GM18505 (cell line): ENCODE data around the gene GNG4.
"Not testable (repeated sequence)": the region's sequence is repeated elsewhere in the genome, so short reads cannot be mapped to it uniquely, and the experiment has no call there.

Experiments
- ATAC-seq: cut with Tn5 transposase; IDR thresholded peaks from one replicate; pipeline ENCODE4 v1.9.1; 2021; ENCODE audit not compliant: unreplicated experiment
- POLR2A ChIP-seq: IDR thresholded peaks from 4 replicates; pipeline ENCODE4 v1.6.1; 2011; ENCODE audit warnings: borderline replicate concordance; ENCODE audit not compliant: insufficient read depth, insufficient read length; ENCODE audit errors: extremely low read depth

Gene GNG4

DNA sequence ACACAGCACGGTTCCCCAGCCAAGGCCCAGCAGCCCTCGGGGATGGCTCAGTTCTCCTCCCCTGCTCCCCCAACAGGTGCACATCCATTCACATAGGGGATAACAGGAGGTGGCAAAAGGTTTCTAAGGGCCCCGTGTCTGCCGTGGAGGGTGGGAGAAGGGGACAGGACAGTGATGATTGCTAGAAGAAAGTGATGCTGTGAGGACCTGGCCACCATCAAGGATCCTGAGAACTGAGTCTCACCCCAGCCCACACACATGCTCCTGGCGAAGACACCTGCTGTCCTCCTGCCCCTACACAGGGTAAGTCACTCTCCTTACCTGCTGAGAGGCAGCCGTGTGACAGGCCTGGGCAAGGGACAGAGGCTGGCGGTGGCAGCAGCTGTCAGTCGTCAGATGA lies 54.5 kb downstream of the GNG4 start:
- no peak for ATAC-seq
- no peak for TF ChIP-seq POLR2A

DNA sequence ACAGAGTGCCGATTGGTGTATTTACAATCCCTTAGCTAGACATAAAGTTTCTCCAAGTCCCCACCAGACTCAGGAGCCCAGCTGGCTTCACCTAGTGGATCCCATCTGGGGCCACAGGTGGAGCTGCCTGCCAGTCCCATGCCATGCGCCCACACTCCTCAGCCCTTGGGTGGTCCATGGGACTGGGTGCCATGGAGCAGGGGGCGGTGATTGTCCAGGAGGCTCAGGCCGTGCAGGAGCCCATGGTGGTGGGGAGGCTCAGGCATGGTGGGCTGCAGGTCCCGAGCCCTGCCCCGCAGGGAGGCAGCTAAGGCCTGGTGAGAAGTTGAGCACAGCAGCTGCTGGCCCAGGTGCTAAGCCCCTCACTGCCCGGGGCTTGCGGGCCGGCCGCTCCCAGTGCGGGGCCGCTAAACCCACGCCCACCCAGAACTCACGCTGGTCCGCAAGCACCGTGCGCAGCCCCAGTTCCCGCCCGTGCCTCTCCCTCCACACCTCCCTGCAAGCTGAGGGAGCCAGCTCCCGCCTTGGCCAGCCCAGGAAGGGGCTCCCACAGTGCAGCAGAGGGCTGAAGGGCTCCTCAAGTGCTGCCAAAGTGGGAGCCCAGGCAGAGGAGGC lies 55.2 kb downstream of the GNG4 start:
- ATAC-seq: not testable (repeated sequence)

DNA sequence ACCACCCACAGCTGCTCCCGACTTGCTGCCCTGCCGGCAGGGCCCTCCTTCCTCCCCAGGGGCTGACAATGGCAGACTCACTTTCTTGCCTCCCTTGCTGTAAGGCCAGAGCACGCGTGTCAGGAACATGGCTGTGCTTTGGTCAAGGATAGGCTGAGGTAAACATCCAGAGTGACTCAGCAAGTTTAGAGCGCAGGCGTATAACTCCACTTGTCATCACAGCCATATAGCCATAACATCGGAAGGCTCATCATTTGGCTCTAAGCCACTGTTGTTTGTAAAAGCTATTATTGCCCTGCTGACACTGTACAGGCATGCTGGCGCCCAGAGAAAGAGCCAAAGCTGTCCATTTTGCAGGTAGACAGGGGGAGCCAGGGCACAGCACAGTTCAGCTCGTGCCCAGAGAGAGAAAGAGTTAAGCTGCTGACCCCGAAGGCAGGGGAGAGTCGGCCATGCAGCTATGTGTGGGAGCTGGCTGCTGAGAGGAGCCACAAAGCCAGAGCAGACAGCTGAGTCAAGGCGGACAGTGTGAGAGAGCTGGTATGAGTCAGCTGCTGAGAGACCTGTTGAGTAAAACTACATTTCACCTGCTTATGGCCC lies 60.6 kb downstream of the GNG4 start:
- TF ChIP-seq POLR2A: no peak
- ATAC-seq: no peak

DNA sequence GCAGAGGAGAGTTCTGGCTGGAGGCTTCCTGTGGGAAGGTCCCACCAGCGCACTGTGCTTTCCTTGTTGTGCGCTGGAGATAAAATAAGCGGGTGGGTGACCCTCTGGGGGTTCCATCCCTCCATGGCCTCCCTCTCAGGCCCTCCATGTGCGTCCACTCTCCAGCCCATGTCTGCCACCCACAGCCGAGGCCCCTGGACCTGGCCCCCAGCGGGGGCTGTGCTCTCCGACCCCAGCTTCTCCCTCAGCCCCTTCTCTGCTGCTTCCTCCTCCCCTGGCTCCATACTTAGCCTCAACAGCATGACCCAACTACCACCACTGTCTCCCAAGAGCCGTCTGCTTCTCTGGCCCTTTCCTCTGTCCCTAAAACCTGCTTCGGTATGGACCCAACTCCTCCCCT lies 61.4 kb downstream of the GNG4 start:
- no peak for ATAC-seq

DNA sequence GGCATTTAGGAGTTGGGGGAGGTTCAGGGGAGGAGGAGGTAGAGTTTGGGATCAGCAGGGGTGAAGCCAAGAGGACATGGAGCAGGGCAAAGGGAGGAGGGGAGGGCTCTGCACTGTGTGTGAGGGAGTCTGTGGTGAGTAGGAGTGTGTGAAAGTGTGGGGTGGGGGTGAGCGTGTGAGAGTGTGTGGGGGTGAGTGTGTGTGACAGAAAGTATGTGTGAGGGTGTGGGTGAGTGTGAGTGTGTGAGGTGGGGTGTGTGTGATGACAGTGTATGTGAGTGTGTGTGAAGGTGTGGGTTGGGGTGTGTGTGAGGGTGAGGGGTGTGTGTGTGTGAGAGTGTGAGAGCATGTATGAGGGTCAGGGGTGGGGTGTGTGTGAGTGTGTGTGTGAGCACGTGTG lies 62.6 kb downstream of the GNG4 start:
- ATAC-seq: no peak
- no peak for TF ChIP-seq POLR2A

More for the DNA sequence above, 61.4 kb downstream of the GNG4 start:
- TF ChIP-seq POLR2A: no peak

DNA sequence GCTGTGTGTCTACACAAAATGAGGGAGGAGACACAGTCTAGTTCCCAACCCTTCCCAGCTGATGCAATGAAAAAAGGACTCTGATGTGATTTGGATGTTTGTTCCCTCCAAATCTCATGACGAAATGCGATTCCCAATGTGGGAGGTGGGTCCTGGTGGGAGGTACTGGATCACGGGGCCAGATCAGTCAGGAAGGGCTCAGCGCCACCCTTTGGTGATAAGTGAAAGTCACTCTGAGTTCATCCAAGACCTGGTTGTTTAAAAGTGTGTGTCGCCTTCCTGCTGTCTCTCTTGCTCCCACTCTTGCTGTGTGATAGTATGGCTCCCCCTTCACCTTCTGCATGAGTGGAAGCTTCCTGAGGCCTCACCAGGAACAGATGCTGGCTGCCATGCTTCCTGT lies 63.2 kb downstream of the GNG4 start:
- no peak for TF ChIP-seq POLR2A
- no peak for ATAC-seq

DNA sequence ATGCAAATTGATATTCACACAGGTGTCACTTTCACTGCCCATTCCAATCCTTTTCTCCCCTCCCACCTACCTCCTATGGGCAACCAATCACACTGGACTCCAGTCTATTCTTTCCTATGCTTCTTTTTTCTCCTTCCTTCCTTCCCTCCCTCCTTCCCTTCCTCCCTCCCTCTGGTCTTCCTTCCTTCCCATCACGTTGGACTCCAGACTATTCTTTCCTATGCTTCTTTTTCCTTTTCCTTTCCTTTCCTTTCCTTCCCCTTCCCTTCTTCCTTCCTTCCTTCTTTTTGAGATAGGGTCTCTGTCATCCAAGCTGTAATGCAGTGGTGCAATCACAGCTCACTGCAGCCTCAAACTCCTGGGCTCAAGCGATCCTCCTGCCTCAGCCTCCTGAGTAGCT lies 64.6 kb downstream of the GNG4 start:
- no peak for ATAC-seq
- TF ChIP-seq POLR2A: no peak

DNA sequence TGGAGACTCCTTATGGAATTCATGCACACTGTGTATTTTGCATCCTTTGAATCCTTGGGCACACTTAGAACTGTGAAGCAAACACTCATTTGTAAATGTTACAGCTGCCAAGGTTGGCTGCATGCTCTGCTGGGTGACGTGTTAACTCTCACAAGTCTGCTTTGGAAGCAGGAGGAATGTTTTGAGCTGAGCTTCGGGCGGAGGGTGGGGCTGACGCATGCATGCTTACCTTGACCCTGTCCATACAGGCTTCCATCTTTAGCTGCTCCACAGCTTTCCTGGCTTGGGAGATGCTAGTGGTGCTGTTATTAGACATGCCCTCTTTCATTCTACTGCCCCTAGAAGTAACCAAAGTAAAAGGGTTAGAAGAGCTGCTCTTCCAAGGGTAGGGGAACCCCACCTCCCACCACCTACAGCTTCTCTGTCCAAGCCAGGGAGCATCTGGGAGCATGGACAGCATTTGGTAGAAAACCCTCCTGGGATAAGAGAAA lies 66.0 kb downstream of the GNG4 start:
- no peak for ATAC-seq
- no peak for TF ChIP-seq POLR2A

DNA sequence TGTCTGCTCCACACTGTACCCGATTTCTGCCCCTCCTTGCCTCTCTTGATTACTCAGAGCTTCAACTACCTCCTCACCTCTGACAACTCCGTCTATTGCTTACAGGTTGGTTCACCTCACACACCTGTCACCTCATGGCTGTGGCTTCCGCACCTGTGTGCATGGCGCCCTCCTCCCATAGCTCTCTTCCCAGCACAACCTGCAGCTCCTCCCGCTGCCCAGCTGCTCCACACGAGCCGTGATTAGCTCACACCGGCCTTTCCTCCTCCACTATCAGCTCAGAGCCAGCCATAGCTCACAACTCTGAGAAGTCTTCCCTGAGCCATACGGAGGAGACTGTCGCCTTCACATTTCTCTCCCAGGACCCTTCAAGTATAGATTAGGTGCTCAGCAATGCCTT lies 67.5 kb downstream of the GNG4 start:
- ATAC-seq: no peak
- no peak for TF ChIP-seq POLR2A

DNA sequence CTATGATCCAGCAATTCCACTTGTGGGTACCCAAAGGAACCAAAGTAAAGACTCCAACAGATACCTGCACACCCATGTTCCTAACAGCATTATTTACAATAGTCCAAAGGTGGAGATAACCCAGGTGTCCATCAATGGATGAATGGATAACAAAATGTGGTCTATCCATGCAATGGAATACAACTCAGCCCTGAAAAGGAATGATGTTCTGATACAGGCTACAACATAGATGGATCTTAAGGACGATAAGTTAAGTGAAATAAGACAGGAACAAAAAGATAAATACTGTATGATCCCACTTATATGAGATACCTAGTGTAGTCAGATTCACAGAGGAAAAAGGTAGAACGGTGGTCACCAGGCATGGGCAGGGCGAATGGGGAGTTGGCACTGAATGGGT lies 69.7 kb downstream of the GNG4 start:
- no peak for ATAC-seq
- no peak for TF ChIP-seq POLR2A

DNA sequence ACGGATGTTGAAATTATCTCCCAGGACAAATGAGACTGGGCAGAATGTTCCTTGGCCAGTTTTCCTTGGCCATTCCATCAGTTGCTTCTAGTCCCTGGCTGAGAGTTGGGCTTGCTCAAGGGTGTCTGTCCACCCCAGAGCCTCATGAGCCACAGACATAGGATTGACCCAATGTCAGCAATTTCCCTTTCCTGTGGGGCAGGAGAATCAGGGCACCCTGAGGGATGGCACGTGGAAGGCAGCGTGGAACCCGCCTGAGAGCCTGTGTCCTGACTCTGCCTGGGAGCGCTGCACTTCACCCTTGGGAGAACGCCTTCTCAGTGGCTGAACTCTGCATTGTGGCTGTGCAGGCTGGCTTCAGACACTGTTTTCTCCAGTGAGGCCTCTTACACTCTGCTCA lies 74.0 kb downstream of the GNG4 start:
- no peak for ATAC-seq

DNA sequence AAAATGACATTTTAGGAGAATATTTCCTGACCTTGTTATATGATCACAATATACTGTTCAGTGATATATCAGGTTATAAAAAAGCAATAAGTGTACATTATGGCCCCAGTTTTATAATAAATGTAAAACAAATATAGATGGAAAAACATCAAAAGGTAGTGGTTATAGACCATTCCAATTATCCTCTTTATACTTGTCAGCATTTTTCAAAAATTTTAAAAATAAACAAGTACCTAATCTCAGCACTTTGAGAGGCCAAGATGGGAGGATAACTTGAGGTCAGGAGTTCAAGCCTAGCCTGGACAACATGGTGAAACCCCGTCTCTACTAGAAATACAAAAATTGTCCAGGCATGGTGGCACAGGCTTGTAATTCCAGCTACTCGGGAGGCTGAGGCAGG lies 75.7 kb downstream of the GNG4 start:
- no peak for TF ChIP-seq POLR2A
- ATAC-seq: no peak

More for the DNA sequence above, 74.0 kb downstream of the GNG4 start:
- TF ChIP-seq POLR2A: no peak

DNA sequence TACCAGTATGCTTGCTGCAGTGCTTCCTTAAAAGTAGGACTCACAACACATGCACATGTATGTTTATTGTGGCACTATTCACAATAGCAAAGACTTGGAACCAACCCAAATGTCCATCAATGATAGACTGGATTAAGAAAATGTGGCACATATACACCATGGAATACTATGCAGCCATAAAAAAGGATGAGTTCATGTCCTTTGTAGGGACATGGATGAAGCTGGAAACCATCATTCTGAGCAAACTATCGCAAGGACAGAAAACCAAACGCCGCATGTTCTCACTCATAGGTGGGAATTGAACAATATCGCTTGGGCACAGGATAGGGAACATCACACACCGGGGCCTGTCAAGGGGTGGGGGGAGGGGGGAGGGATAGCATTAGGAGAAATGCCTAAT lies 76.6 kb downstream of the GNG4 start:
- not testable (repeated sequence) for ATAC-seq

DNA sequence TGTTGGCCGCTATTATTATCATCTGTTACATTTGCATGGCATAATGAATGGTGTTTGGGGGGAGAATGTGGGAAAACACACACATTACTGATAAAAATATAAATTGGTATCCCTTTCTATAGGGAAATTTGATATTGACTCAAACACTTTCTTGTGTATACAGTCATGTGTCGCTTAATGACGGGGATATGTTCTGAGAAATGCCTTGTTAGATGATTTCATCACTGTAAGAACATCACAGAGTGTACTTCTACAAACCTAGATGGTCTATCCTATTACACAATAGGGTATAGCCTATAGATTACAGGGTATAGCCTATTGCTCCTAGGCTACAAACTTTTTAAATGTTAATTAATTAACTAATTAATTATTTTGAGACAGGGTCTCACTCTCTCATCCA lies 78.1 kb downstream of the GNG4 start:
- ATAC-seq: no peak
- TF ChIP-seq POLR2A: no peak

DNA sequence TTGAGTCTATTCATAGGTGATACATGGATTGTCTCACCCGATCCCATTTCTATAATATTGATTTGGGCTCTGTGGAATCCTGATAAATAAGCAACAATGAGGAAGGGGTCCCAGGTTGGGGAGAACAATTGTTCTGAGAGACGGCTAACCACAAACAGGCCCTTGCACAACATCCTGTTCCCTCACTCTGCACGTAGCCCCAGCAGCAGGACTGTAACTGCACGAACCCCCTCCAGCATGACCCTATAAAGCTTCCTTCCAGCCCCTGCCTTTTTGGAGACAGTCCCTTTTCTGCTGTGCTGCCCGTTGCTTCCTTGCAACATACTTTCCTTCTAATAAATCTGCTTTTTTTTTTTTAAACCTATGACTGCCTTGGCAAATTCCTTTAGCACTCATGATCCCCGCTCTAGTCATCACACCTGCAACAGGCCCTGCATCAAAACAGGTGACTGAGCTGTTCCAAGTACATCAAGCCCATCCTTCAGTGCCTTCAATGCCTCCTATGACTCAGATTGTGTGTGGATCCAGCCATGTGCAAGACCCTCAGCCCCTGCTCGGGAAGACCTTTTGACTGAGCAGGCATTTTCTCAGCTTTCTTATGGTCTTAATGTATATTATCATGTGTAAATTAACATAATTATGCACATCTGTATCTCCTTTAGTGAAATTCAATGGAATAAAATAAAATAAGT lies 81.6 kb downstream of the GNG4 start:
- no peak for TF ChIP-seq POLR2A
- ATAC-seq: no peak

DNA sequence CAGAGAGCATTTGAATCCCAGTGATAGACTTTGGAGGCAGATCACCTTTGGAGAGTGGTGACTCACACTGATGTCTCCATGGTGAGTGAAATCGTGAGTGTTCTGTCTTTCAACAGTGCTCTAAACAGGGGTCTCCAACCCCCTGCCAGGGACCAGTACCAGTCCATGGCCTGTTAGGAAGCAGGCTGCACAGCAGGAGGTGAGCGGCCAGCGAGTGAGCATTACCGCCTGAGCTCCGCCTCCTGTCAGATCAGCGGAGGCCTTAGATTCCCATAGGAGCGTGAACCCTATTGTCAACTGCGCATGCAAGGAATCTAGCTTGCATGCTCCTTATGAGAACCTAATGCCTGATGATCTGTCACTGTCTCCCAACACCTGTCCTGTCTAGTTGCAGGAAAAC lies 83.5 kb downstream of the GNG4 start:
- no peak for ATAC-seq
- no peak for TF ChIP-seq POLR2A
